Hematopoietic multipotent progenitor cell treated with erythropoietin and hydrocortisone succinate and interleukin-3 and kit ligand, for 15 days (in vitro differentiated cells): ENCODE results near the gene NSMCE3.
"Not testable (repeated sequence)": the region's sequence is repeated elsewhere in the genome, so short reads cannot be mapped to it uniquely, and the experiment has no call there.

ENCODE experiments used
- DNase-seq: peaks from one replicate; pipeline ENCODE4 v3.0.0-alpha.2; 2015; ENCODE audit warnings: low spot score

NSMCE3 gene

DNA sequence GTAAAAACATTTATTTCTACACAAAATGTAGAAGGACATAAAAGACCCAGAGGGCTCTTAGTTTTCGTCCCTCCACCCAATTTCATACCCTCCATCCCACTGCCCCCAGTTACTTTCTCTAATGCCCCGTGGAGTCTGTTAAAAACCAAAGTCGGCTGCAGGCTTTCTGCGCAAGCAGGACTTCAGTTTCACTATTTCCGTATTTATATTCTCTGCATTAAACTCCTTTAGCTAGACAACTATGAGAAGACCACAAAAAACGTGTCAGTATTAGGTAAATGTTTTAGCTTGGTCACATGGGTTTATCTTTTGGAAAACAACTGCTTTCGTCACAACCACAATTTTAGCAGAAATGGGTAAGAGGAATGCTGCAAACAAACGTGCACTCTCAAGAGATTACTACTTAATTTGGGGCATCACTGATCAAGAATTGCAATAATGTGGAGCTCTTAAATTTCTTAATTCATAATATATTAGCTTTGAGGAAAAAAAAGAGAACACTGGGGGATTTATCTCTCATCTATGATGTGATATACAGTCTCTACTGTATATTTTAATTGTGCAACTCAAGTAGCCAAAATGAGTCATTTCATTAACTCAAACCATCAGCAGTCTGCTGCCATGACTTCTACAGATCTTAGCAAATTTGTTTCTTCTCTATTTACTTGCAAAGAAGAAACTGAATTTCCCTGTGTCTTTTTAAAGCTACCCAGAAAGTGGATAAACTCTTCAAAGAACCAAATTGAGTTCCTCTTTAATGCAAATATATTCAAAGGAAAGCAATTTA lies 740 bp upstream of the NSMCE3 start:
- no peak for DNase-seq

DNA sequence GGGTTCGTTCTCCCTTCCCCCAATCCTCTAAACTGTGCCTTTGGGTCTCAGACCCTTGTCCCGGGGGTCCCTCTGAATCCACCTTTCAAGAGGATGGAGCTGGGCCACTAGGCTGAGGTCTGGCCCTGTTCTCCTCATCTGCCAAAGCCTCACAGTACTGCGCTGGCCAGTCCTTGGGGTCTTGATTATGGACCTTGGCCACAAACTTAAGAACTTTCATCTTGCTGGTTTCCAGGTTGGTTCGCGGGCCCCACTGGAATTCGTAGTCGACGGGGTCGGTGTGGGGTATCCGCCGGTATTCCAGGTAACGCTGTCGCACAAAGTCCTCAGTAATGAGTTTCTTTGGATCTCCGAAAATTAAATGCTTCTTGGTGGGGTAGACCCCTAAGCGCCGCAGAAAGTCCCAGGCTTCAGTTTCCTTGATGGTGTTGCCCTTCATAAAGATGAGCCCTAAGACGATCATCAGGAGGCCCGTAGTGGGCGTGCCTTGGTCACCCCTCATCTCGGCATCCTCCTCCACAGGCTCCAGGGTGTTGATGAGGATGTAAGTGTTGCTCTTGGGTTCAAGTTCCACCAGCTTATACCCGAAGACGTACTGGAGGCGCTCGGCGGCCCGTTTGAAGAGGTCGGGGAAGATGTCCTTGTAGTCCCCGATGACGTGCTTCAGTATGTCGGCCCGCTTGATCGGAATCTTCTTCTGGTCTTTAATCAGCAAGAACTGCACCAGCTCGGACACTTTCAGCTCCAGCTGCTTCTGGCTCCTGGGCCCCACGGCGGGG lies 727 bp downstream of the NSMCE3 start:
- peak; percentile 26 for DNase-seq

DNA sequence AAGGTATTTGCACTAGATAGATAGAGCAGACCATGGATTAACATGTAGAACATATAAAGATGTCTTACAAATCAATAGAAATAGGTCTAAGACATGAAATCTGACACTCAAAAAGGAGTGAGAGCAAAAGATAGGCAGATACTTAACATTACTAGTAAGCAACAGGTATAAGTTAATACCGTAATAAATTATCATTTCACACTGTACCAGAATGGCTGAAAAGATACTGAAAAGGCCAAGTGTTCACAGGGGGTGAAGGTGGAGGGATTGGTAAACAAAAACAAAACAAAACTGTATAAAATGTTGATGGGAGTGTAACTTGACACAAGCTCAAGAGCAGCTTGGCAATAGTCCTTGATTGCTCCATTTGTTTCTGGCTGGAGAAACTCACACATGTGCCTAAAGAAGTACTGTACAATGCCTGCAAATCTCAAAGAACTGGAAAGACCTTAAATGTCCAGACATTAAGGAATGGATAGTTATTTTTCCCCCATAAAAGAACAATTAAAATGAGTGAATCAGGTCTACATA lies 3.5 kb downstream of the NSMCE3 start:
- DNase-seq, result no peak

DNA sequence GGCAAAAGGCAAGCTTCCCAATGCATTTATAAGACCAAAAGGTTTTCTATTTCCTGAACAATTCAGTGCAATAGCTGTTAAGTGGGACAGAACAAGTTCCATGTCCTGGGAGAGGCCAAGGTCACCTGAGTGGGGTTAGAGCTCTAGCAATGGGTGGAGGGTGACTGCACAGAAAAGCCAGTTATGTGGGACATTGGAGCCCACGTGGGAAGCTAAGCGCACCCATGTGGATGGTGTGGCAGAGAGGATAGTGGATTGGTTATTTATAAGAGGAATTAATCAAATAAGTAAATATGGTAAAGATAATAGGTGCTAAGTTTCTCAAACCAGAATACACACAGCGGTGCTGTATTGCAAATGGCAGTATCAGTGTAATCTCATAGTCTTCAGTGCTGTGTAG lies 6.3 kb downstream of the NSMCE3 start:
- DNase-seq, result no peak

GRCh38 chr15:29262738-29263137 lies 6.9 kb downstream of the NSMCE3 start:
- DNase-seq, result no peak

GRCh38 chr15:29260896-29261295 lies 8.7 kb downstream of the NSMCE3 start:
- no peak for DNase-seq

- no peak for DNase-seq
Observed at GRCh38 chr15:29259233-29259632, 10.4 kb downstream of the NSMCE3 start.

- DNase-seq, result no peak
Observed at GRCh38 chr15:29252234-29252633, 17.4 kb downstream of the NSMCE3 start.

- DNase-seq, result no peak
Observed at GRCh38 chr15:29244544-29244943, 25.1 kb downstream of the NSMCE3 start.

DNA sequence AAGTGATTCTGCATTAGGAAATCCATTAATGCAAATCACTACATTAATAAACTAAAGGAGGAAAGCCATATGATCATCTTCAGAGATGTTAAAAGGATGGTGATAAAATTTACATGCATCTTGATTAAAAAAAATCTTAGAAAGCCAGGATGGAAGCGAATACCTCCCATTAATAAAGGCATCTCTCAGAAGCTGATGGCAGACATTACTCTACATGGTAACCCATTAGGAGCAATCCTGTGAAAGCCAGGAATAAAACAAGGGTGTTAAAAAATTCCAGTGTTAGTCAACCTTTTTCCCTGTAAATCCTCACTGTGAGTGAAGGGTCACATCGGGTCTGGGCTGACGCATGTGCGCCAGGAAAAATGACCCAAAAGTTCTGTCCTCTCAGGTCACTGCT lies 25.5 kb downstream of the NSMCE3 start:
- DNase-seq, result no peak

- no peak for DNase-seq
Observed at GRCh38 chr15:29242456-29243242, 27.0 kb downstream of the NSMCE3 start.

GRCh38 chr15:29241207-29241606 lies 28.4 kb downstream of the NSMCE3 start:
- DNase-seq, result no peak

- DNase-seq, result no peak
Observed at GRCh38 chr15:29239395-29239794, 30.2 kb downstream of the NSMCE3 start.

DNA sequence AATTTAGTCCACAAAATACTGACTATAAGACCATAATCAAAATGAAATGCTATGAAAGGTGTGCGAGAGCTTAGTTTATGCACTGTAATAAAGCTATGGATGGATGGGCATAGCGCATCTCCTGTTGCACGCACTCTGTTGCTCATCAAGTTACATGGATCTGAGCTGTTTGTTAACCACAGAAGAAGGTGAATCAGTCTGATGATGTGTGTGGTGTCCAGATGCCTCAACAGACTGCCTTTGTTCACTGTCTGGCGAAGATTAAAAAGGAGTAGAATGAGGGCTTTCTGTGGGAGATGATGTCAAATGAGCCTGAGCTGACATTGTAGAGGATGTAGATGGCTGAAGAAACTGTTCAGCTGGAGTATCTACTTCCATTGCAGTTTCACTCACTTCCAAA lies 36.1 kb downstream of the NSMCE3 start:
- DNase-seq, result no peak

DNA sequence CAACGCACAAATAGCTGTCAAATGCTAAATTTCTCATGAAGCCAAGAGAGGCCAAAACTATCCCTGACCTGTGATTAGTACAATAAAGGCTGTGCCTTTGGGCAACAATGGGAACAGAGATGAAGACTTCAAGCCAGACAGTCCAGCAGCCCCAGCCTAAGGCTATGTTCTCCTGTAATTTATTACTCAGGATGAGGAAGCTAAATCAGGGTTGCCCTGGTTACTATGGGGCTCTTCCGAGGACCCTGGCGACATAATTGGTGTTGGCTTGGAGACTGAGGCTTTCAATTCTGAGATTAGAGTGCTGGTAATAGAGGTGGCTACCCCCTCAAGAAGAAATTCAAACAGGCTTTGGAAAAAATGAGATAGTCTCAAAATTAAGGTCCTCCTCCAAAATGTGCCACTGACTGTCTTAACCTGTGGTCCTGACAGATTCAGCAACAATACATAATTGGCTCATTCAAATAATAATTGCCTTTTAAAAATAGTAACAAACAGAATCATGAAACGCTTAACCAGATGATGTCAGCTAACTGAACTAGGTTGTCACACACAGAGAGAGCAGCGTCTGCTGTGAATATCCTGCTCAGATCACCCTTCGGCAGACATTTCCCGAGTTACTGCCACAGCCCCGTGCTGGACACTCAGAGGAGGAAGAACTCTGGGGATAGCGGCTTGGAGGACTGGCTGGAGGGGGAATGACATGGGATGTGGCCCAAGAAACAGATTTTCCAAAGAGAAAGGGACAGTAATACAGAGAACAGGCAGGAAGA lies 43.0 kb downstream of the NSMCE3 start:
- no peak for DNase-seq

- no peak for DNase-seq
Observed at GRCh38 chr15:29225534-29226234, 43.9 kb downstream of the NSMCE3 start.

- not testable (repeated sequence) for DNase-seq
Observed at GRCh38 chr15:29224987-29225363, 44.6 kb downstream of the NSMCE3 start.

GRCh38 chr15:29224235-29224986 lies 45.2 kb downstream of the NSMCE3 start:
- DNase-seq, result not testable (repeated sequence)

- DNase-seq, result no peak
Observed at GRCh38 chr15:29223640-29224039, 46.0 kb downstream of the NSMCE3 start.

DNA sequence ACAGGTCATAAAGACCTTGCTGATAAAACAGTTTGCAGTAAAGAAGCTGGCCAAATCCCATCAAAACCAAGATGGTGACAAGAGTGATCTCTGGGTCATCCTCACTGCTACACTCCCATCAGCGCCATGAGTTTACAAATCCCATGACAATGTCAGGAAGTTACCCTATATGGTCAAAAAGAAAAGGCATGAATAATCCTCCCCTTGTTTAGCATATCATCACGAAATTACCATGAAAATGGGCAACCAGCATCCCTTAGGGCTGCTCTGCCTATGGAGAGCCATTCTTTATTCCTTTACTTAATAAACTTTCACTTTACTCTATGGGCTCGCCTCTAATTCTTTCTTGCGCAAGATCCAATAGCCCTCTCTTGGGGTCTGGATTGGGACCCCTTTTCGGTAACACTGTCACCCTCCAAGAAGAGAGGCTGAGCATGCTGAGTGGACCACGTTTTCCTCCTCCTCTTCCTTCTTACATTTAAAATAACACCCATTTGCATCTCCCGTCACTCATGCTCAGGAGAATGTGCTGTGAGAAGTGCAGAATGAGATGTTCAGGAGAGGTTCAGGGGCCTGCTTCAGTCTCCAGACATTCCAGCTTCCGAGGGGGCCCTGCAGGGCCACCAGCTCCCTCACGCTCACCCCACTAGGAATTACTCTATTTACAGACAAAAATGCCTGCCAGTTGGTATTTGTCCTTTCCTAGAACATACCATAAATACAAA lies 47.3 kb downstream of the NSMCE3 start:
- DNase-seq, result no peak
